Lower lobe of right lung (tissue), 2 donors: ENCODE measurements around the gene PHACTR1. TPM values are rescaled to one million over a fixed set of nuclear protein-coding genes. Genes with fewer than 3 reads are reported as not detected.

Experiments
- ATAC-seq, 2 donors: fragments of 200-7000 bp; cut with Tn5 transposase; one replicate each; pipeline ENCODE4 v1.9.1; 2020 to 2022; ENCODE audit warnings: mild to moderate bottlenecking in 2 of 2, moderate library complexity in 2 of 2
- DNase-seq: peaks from one replicate; pipeline ENCODE4 v3.0.0-alpha.2; 2020
- H3K27ac ChIP-seq: fragments of 200-600 bp; one replicate; pipeline ENCODE4 v1.8.0; 2022
- H3K27me3 ChIP-seq: fragments of 200-600 bp; one replicate; pipeline ENCODE4 v1.8.0; 2022; ENCODE audit warnings: low read depth
- H3K36me3 ChIP-seq: fragments of 200-600 bp; one replicate; pipeline ENCODE4 v1.8.0; 2022; ENCODE audit warnings: mild to moderate bottlenecking
- H3K4me1 ChIP-seq: fragments of 200-600 bp; one replicate; pipeline ENCODE4 v1.8.0; 2022
- H3K4me3 ChIP-seq: fragments of 200-600 bp; one replicate; pipeline ENCODE4 v1.8.0; 2022; ENCODE audit warnings: mild to moderate bottlenecking
- H3K9me3 ChIP-seq: fragments of 200-600 bp; one replicate; pipeline ENCODE4 v1.8.0; 2022
- intact Hi-C: fragments of 100-400 bp; cut with DNase I; formaldehyde crosslinking; loops from one replicate; pipeline ENCODE4 v1.11.0; 2022
- total RNA-seq: library from RNA; stranded (reverse); fragmentation: NEBNext Ultra II Directional; extraction: Animal tissue kit (Norgen Biotek cat#: 25700); gene quantifications from one replicate; pipeline ENCODE4 v1.2.1, GENCODE V29; 2021
- TF ChIP-seq, protein P1 (sequence below): fragments of 200-600 bp; IDR thresholded peaks from one replicate; pipeline ENCODE4 v1.8.0; 2022; ENCODE audit warnings: antibody characterized with exemption, mild to moderate bottlenecking
- donor health status: DM: no; HTN: yes; CAD: no; lungs with severe emphysema.

The PHACTR1 gene
- total RNA-seq, 1 donor from 2014 or later, result 91.0 TPM

DNA sequence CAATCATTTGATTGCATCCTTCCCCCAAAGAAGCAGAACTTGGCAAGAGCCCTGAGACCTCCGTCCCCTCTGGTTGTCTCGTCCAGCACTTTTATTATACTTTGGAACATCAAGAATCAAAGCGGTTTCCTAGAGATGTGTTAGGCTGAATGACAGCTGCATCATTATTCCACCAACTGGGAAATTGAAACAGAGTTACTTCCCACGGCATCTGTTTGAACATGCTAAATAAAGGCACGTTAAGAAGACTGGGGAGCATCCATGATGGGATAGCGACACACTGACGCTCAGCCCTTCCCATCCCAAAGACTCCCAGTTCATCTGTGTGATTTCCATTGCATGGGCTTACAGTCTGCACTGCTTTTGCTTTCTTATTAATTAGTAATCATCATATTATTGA is 464.0 kb downstream of the PHACTR1 start:
- TF ChIP-seq, protein P1, sequence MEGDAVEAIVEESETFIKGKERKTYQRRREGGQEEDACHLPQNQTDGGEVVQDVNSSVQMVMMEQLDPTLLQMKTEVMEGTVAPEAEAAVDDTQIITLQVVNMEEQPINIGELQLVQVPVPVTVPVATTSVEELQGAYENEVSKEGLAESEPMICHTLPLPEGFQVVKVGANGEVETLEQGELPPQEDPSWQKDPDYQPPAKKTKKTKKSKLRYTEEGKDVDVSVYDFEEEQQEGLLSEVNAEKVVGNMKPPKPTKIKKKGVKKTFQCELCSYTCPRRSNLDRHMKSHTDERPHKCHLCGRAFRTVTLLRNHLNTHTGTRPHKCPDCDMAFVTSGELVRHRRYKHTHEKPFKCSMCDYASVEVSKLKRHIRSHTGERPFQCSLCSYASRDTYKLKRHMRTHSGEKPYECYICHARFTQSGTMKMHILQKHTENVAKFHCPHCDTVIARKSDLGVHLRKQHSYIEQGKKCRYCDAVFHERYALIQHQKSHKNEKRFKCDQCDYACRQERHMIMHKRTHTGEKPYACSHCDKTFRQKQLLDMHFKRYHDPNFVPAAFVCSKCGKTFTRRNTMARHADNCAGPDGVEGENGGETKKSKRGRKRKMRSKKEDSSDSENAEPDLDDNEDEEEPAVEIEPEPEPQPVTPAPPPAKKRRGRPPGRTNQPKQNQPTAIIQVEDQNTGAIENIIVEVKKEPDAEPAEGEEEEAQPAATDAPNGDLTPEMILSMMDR, result no peak
- DNase-seq, result no peak
- H3K4me3 ChIP-seq, result no peak overlapping the region

DNA sequence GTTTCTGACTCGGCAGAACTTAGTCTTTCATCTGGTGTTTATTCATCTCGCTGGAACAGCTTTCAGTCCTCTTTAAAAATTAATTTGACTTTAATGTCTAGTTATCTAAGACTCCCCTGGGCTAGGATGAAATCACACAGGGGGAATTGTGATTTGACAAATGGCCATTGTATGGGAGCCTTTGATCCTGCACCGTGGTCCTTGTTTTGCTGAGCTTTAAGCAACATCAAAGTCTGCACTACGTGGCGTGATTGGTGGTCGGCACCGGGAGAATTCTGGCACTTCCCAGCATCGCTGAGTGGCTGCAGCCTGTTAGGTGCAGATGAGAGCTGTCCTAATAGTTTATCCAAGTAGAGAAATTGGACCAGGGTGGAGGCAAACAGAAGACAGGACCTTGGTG is 464.8 kb downstream of the PHACTR1 start:
- Histone ChIP-seq H3K9me3 (no peaks in the 10 kb centered on the region), H3K4me3 (no peak overlapping the region), H3K27me3 (no peaks in the 10 kb centered on the region), H3K36me3 (peaks cover 9% of the 10 kb centered on the region), H3K4me1 (peaks cover 4% of the 10 kb centered on the region), H3K27ac (no peak overlapping the region)
- TF ChIP-seq, protein P1, result no peak
- intact Hi-C loops, result no loop called here
- no peak for ATAC-seq
- DNase-seq, result no peak

More for the DNA sequence above, 464.0 kb downstream of the PHACTR1 start:
- Histone ChIP-seq H3K27me3 (no peaks in the 10 kb centered on the region), H3K9me3 (no peaks in the 10 kb centered on the region), H3K36me3 (peaks cover 9% of the 10 kb centered on the region), H3K27ac (no peak overlapping the region), H3K4me1 (peaks cover 4% of the 10 kb centered on the region)
- intact Hi-C loops, result no loop called here
- no peak for ATAC-seq

DNA sequence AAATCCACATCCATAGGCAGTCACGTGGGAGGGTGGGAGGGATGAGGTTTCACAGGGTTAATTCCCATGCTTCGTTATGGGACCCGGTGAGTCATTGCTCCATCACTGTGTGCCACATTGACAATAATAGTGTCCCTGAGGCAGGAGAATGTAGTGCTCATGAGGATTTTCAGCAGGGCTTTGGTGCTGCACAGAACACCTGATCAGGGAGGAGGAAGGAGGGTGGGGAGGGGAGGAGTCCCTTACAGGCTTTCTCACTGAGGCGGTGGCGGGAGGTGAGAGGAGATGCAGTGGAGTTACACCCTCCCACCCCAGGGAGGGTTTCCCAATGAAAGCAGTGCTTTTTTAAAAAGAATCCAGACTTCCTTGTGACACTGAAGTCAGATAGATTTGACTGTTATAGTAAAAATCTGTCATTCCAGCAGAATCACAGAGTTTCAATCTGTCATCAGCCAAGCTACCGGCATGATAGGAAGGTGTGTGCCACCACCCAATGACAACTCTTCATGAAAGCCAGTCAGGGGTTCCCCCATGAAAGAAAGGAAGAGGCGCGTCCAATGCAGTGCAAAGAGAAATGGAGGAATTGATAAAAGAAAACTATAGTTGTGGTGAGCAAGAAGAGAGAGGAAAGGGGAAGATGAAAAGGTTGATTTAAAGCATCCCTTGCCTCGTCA is 467.0 kb downstream of the PHACTR1 start:
- H3K4me3 ChIP-seq, result no peak overlapping the region
- H3K27me3 ChIP-seq, result no peaks in the 10 kb centered on the region
- DNase-seq (no peak), ATAC-seq (no peak)
- no peak overlapping the region for H3K27ac ChIP-seq
- peaks cover under 1% of the 10 kb centered on the region for H3K4me1 ChIP-seq
- intact Hi-C loops, result no loop called here
- H3K9me3 ChIP-seq, result no peaks in the 10 kb centered on the region
- TF ChIP-seq, protein P1, result no peak
- peaks cover 9% of the 10 kb centered on the region for H3K36me3 ChIP-seq

DNA sequence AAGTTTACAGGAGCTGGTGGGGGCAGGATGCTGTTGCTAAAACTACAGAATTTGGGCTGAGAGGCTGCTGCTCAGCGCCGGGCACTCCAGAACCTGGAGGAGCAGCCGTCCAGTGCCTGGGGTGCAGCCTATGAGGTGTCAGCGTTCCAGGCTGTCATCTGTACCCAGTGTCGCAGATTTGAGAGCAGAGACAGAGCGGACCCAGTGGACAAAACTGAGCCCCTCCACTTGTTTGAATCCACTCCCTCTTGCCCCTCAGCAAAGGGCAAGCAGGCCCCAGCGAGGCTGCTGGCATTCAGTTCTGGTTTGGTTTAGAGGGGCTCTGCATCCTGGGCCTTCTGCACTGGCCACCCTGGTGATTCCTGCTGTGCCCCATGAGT is 467.5 kb downstream of the PHACTR1 start:
- intact Hi-C loops, result no loop called here
- no peak for ATAC-seq
- Histone ChIP-seq H3K9me3 (no peaks in the 10 kb centered on the region), H3K4me3 (no peak overlapping the region), H3K36me3 (peaks cover 9% of the 10 kb centered on the region), H3K27ac (no peak overlapping the region), H3K4me1 (no peaks in the 10 kb centered on the region), H3K27me3 (no peaks in the 10 kb centered on the region)
- TF ChIP-seq, protein P1, result no peak
- DNase-seq, result no peak

DNA sequence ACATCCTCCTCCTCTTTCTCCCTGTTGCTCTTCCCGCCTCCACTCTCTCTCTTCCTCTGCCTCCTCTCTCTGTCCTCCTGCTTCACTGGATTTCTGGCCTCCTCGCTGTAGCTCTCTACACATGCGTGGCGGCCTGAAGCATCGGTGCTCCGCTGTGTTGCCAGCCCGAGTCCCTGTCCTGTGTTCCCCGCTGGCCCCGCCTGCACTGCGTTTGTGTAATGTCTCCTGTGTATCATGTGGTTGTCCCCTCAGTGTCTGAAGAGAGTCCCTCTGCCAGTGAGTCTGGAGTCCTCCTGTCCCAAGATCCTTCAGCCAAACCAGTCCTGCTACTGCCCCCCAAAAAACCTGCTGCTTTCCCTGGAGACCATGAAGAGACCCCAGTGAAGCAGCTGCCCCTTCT is 468.0 kb downstream of the PHACTR1 start:
- no peak for ATAC-seq
- no peaks in the 10 kb centered on the region for H3K27me3 ChIP-seq
- H3K4me3 ChIP-seq, result no peak overlapping the region
- no peaks in the 10 kb centered on the region for H3K9me3 ChIP-seq
- no peak overlapping the region for H3K27ac ChIP-seq
- peaks cover 9% of the 10 kb centered on the region for H3K36me3 ChIP-seq
- no peak for DNase-seq
- intact Hi-C loops, result no loop called here
- no peaks in the 10 kb centered on the region for H3K4me1 ChIP-seq
- TF ChIP-seq, protein P1, result no peak
